Neural progenitor cell (in vitro differentiated cells): ENCODE measurements around the gene DAO. TPM values are rescaled to one million over a fixed set of nuclear protein-coding genes. Genes with fewer than 3 reads are reported as not detected.

Experiments used
- DNase-seq: peaks from one replicate; pipeline ENCODE4 v3.0.0-alpha.2; 2016; ENCODE audit warnings: low spot score
- H2AFZ ChIP-seq: fragments of 200-600 bp; sonication (generic); replicated peaks from 2 replicates; pipeline ENCODE4 v1.6.1; 2016; ENCODE audit warnings: antibody characterized with exemption
- H3F3A ChIP-seq: fragments of 200-600 bp; sonication (generic); 2 replicates; pipeline ENCODE4 v1.6.1; 2016; ENCODE audit warnings: antibody characterized with exemption, low read depth
- H3K27ac ChIP-seq: fragments of 200-600 bp; sonication (generic); 2 replicates; pipeline ENCODE4 v1.5.1; 2016; ENCODE audit warnings: mild to moderate bottlenecking
- H3K27me3 ChIP-seq: fragments of 200-600 bp; sonication (generic); 2 replicates; pipeline ENCODE4 v1.6.1; 2016; ENCODE audit warnings: mild to moderate bottlenecking, moderate library complexity
- H3K36me3 ChIP-seq: fragments of 200-600 bp; sonication (generic); 2 replicates; pipeline ENCODE4 v1.5.1; 2016
- H3K4me1 ChIP-seq: fragments of 200-600 bp; sonication (generic); 2 replicates; pipeline ENCODE4 v1.6.1; 2016; ENCODE audit warnings: mixed run types
- H3K4me2 ChIP-seq: fragments of 200-600 bp; sonication (generic); 2 replicates; pipeline ENCODE4 v1.6.1; 2016
- H3K4me3 ChIP-seq: fragments of 200-600 bp; sonication (generic); 2 replicates; pipeline ENCODE4 v1.5.1; 2016
- H3K79me2 ChIP-seq: fragments of 200-600 bp; sonication (generic); 2 replicates; pipeline ENCODE4 v1.6.1; 2016; ENCODE audit warnings: low read depth
- H3K9ac ChIP-seq: fragments of 200-600 bp; sonication (generic); 2 replicates; pipeline ENCODE4 v1.6.1; 2016
- H3K9me3 ChIP-seq: fragments of 200-600 bp; sonication (generic); 2 replicates; pipeline ENCODE4 v1.5.1; 2016; ENCODE audit warnings: low read depth
- H4K20me1 ChIP-seq: fragments of 200-600 bp; sonication (generic); 2 replicates; pipeline ENCODE4 v1.6.1; 2016; ENCODE audit warnings: low read depth
- H3K27ac Mint-ChIP-seq: 3 replicates; pipeline ENCODE4 v1.8.0; 2021; ENCODE audit warnings: mixed read lengths
- H3K27me3 Mint-ChIP-seq: 2 replicates; pipeline ENCODE4 v1.8.0; 2022; ENCODE audit warnings: low read depth, mild to moderate bottlenecking, inconsistent platforms, moderate library complexity, mixed read lengths; ENCODE audit not compliant: insufficient read depth
- H3K36me3 Mint-ChIP-seq: 3 replicates; pipeline ENCODE4 v1.8.0; 2021; ENCODE audit warnings: mixed read lengths
- H3K4me1 Mint-ChIP-seq: 3 replicates; pipeline ENCODE4 v1.8.0; 2021; ENCODE audit warnings: mixed read lengths
- H3K4me3 Mint-ChIP-seq: 3 replicates; pipeline ENCODE4 v1.8.0; 2021; ENCODE audit warnings: mild to moderate bottlenecking, moderate library complexity, mixed read lengths
- H3K9me3 Mint-ChIP-seq: 3 replicates; pipeline ENCODE4 v1.8.0; 2020; ENCODE audit warnings: mixed read lengths
- EZH2 ChIP-seq: fragments of 200-600 bp; sonication (generic); IDR thresholded peaks from 2 replicates; pipeline ENCODE4 v1.6.1; 2017; ENCODE audit warnings: antibody characterized with exemption, mild to moderate bottlenecking, moderate library complexity
- EZH2phosphoT487 ChIP-seq: fragments of 200-600 bp; sonication (generic); IDR thresholded peaks from 2 replicates; pipeline ENCODE4 v1.6.1; 2017; ENCODE audit warnings: antibody characterized with exemption
- total RNA-seq: library from RNA; depleted of rRNA; stranded (reverse); fragments of >200 nt; gene quantifications from 2 replicates; pipeline ENCODE4 v1.2.3, GENCODE V29; 2015; ENCODE audit warnings: low replicate concordance
- TF ChIP-seq, protein P1 (sequence below): fragments of 200-600 bp; sonication (generic); IDR thresholded peaks from 2 replicates; pipeline ENCODE4 v1.5.1; 2017; ENCODE audit warnings: antibody characterized with exemption, mild to moderate bottlenecking

Gene DAO
- total RNA-seq, 1 donor from 2014 or later: not detected

DNA sequence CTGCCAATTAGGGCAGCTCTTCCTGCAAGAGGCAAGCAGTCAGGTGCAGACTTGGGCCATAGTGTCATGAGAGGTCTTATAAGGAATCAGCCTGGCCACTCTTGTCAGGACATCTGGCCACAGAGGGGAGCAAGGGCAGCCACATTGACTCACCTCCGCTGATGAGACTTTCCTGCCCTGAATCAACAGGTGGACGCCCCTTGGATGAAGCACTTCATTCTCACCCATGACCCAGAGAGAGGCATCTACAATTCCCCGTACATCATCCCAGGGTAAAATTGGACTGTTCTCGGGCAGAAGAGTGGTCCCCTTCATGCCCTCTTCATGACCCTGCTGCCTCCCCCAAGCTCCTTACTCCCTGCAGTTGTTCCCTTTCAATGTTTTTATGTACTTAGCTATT is 16.9 kb downstream of the DAO start:
- DNase-seq: no peak
- H3K27me3 ChIP-seq: peaks cover 3% of the 10 kb centered on the region
- no peaks in the 10 kb centered on the region for H3K4me1 ChIP-seq
- H3K27ac ChIP-seq: no peak overlapping the region
- H3K9me3 ChIP-seq: no peaks in the 10 kb centered on the region
- H3F3A ChIP-seq: no peaks in the 10 kb centered on the region
- Mint-ChIP-seq H3K4me3 (no peak overlapping the region), H3K9me3 (peaks cover 3% of the 10 kb centered on the region), H3K36me3 (no peaks in the 10 kb centered on the region), H3K4me1 (no peaks in the 10 kb centered on the region), H3K27ac (no peak overlapping the region), H3K27me3 (peaks cover 9% of the 10 kb centered on the region)
- H4K20me1 ChIP-seq: no peaks in the 10 kb centered on the region
- H2AFZ ChIP-seq: no peak overlapping the region
- no peak overlapping the region for H3K9ac ChIP-seq
- H3K36me3 ChIP-seq: no peaks in the 10 kb centered on the region
- no peaks in the 10 kb centered on the region for H3K79me2 ChIP-seq
- TF ChIP-seq, protein P1, sequence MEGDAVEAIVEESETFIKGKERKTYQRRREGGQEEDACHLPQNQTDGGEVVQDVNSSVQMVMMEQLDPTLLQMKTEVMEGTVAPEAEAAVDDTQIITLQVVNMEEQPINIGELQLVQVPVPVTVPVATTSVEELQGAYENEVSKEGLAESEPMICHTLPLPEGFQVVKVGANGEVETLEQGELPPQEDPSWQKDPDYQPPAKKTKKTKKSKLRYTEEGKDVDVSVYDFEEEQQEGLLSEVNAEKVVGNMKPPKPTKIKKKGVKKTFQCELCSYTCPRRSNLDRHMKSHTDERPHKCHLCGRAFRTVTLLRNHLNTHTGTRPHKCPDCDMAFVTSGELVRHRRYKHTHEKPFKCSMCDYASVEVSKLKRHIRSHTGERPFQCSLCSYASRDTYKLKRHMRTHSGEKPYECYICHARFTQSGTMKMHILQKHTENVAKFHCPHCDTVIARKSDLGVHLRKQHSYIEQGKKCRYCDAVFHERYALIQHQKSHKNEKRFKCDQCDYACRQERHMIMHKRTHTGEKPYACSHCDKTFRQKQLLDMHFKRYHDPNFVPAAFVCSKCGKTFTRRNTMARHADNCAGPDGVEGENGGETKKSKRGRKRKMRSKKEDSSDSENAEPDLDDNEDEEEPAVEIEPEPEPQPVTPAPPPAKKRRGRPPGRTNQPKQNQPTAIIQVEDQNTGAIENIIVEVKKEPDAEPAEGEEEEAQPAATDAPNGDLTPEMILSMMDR: no peak
- TF ChIP-seq EZH2phosphoT487: no peak
- TF ChIP-seq EZH2: no peak
- no peak overlapping the region for H3K4me2 ChIP-seq
- H3K4me3 ChIP-seq: no peak overlapping the region

DNA sequence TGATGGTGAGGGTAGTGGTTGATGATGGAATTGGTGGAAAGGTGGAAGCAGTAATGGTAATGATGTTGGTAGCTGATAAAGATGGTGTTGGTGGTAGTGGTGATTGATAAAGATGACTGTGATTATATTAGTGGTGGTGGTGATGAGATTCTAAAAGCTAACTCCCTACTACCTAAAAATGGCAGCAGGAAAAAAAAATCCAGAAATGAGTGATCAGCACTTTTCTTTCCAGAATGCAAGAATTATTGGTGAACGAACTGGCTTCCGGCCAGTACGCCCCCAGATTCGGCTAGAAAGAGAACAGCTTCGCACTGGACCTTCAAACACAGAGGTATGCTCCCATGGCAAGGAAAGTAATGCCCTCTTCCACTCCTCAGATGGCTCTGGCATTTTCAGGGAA is 19.3 kb downstream of the DAO start:
- no peaks in the 10 kb centered on the region for H3F3A ChIP-seq
- no peaks in the 10 kb centered on the region for H3K36me3 ChIP-seq
- Mint-ChIP-seq H3K27ac (no peak overlapping the region), H3K4me3 (no peak overlapping the region), H3K36me3 (no peaks in the 10 kb centered on the region), H3K27me3 (peaks cover 11% of the 10 kb centered on the region), H3K4me1 (no peaks in the 10 kb centered on the region), H3K9me3 (no peaks in the 10 kb centered on the region)
- H3K4me3 ChIP-seq: no peak overlapping the region
- no peak overlapping the region for H3K4me2 ChIP-seq
- H3K27ac ChIP-seq: no peak overlapping the region
- H3K79me2 ChIP-seq: no peaks in the 10 kb centered on the region
- H3K4me1 ChIP-seq: no peaks in the 10 kb centered on the region
- no peak for DNase-seq
- no peak overlapping the region for H3K9ac ChIP-seq
- peaks cover 3% of the 10 kb centered on the region for H3K27me3 ChIP-seq
- TF ChIP-seq EZH2 (no peak), EZH2phosphoT487 (no peak)
- TF ChIP-seq, protein P1: no peak
- H3K9me3 ChIP-seq: no peaks in the 10 kb centered on the region
- H4K20me1 ChIP-seq: no peaks in the 10 kb centered on the region
- H2AFZ ChIP-seq: no peak overlapping the region

DNA sequence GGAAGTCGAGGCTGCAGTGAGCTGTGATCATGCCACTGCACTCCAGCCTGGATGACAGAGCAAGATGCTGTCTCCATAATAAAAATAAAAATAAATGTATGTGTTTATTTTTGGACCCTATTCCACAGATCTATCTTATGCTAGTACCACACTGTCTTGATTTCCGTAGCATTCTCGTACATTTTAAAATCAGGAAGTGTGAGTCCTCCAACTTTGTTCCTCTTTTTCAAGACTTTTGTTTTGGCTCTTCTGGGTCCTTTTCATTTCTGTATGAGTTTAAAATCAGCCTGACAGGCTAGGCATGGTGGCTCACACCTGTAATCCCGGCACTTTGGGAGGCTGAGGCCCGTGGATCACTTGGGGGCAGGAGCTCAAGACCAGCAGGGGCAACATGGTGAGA is 25.8 kb downstream of the DAO start:
- H3K4me2 ChIP-seq: no peak overlapping the region
- H2AFZ ChIP-seq: no peak overlapping the region
- Mint-ChIP-seq H3K9me3 (no peaks in the 10 kb centered on the region), H3K4me3 (no peak overlapping the region), H3K4me1 (peaks cover 13% of the 10 kb centered on the region), H3K36me3 (no peaks in the 10 kb centered on the region), H3K27me3 (peaks cover 7% of the 10 kb centered on the region), H3K27ac (no peak overlapping the region)
- no peak for DNase-seq
- no peak overlapping the region for H3K27ac ChIP-seq
- TF ChIP-seq, protein P1: no peak
- TF ChIP-seq EZH2phosphoT487: no peak
- TF ChIP-seq EZH2: no peak
- H3K36me3 ChIP-seq: no peaks in the 10 kb centered on the region
- no peak overlapping the region for H3K9ac ChIP-seq
- H3K9me3 ChIP-seq: no peaks in the 10 kb centered on the region
- H3K4me1 ChIP-seq: peaks cover 5% of the 10 kb centered on the region
- H3K79me2 ChIP-seq: no peaks in the 10 kb centered on the region
- H3F3A ChIP-seq: no peaks in the 10 kb centered on the region
- no peak overlapping the region for H3K4me3 ChIP-seq
- no peaks in the 10 kb centered on the region for H3K27me3 ChIP-seq
- no peaks in the 10 kb centered on the region for H4K20me1 ChIP-seq

DNA sequence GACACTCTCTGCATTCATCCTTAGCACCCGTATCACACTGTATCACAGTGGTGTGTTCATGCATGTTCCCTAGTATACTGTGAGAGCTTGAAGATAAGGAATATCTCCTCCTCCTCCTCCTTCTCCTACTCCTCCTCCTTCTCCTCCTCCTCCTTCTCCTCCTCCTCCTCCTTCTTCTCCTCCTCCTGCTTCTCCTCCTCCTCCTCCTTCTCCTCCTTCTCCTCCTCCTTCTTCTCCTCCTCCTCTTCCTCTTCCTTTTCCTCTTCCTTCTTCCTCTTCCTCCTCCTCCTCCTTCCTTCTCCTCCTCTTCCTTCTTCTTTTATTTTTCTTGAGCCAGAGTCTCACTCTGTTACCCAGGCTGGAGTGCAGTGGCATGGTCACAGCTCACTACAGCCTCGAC is 27.1 kb downstream of the DAO start:
- H3K4me1 Mint-ChIP-seq: peaks cover 17% of the 10 kb centered on the region
- no peaks in the 10 kb centered on the region for H3K9me3 ChIP-seq
- no peaks in the 10 kb centered on the region for H3F3A ChIP-seq
- H3K4me2 ChIP-seq: no peak overlapping the region
- no peaks in the 10 kb centered on the region for H3K36me3 Mint-ChIP-seq
- no peaks in the 10 kb centered on the region for H3K79me2 ChIP-seq
- peaks cover 9% of the 10 kb centered on the region for H3K4me1 ChIP-seq
- H3K27me3 Mint-ChIP-seq: peaks cover 7% of the 10 kb centered on the region
- no peak overlapping the region for H3K27ac ChIP-seq
- H3K36me3 ChIP-seq: no peaks in the 10 kb centered on the region
- no peak overlapping the region for H3K4me3 Mint-ChIP-seq
- no peak for DNase-seq
- H3K9ac ChIP-seq: no peak overlapping the region
- H2AFZ ChIP-seq: no peak overlapping the region
- no peaks in the 10 kb centered on the region for H3K9me3 Mint-ChIP-seq
- H3K27ac Mint-ChIP-seq: no peak overlapping the region
- H4K20me1 ChIP-seq: no peaks in the 10 kb centered on the region
- TF ChIP-seq, protein P1: no peak
- no peak overlapping the region for H3K4me3 ChIP-seq
- H3K27me3 ChIP-seq: no peaks in the 10 kb centered on the region
